CD1c-positive myeloid dendritic cell (primary cell): Measurements from ENCODE around the gene NOL12.
A peak's percentile ranks its signal among the peaks of the same experiment; 100 is the strongest.

ENCODE experiments used
- DNase-seq: peaks from one replicate; pipeline ENCODE4 v3.0.0-alpha.2; 2016; ENCODE audit errors: extremely low spot score

NOL12 gene

DNA sequence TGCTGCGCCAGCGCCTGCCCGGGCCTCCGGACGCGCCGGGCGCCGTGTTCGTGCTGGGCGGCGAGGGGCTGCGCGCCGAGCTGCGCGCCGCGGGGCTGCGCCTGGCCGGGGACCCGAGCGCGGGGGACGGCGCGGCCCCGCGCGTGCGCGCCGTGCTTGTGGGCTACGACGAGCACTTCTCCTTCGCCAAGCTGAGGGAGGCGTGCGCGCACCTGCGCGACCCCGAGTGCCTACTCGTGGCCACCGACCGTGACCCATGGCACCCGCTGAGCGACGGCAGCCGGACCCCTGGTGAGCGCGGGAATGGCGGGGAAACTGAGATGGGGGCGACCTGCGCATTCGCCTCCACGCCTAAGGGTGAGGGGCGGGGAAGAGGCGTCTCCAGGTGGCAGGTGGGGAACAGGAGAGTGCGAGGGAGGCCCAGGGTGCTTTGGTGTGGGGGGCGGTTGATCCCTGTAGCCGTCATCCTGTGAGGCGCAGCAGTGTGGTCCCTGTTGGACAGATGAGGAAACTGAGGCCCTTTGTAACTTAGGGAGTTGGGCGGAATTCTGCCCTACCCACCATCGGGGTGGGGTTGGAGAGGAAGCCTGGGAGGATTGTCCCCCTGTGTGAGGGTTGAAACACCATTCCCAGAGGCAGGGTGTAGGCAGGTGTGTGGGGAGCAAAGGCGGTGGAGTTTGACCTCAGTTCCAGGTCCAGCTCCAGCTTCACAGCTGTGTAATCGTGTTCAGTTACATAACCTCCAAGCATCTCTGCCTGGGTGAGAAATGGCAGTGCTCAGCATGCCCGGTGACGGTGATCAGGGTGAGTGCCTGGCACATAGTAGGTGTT is 26.9 kb upstream of the NOL12 start:
- DNase-seq: peak; percentile 45

DNA sequence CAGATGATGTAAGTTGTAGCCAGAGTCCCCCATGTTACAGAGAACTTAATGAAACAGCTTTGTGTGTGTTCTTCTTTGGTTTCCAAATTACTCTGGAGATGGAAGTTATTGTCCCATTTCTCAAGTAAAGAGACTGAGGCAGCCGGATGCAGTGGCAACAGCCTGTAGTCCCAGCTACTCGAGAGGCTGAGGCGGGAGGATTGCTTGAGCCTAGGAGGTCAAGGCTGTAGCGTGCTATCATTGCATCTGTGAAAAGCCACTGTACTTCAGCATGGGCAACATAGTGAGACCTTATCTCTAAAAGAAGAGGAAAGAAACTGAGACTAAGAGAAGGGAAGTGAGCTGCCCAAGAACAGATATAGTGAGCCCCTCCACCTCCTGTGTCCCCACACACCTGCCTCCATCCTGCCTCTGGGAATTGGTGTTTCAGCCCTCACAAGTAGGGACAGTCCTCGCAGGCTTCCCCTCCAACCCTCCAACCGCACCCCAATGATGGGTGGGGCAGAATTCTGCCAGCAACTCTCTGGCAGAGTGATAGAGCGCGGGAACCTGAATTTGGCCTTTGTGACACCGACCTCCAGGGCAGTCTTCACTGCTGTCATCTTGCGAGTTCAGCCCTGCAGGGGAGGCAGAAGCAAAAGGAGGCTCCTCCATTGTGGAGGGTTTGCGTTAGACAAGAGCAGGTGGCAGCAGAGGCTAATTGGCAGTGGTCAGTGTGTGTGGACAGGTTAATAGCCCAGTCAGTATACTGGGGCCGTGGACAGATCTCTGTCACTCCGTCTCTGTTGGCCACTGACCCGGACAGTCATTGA is 26.0 kb upstream of the NOL12 start:
- DNase-seq: no peak

DNA sequence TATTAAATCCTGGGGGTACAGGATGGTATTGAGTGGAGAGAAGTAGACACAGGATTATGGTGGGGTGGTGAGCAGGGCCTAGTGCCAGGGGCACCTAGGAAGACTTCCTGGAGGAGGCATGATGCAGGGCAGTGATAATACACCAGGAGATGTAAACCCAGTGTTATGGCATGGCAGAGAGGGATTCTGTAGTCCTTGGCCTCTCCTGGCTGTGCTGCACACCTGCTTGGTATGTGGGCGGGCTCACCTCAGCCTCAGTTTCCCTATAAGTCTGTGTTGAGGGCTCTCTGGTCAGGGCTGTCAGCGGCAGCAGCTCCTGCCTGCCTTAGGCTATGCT is 25.5 kb upstream of the NOL12 start:
- DNase-seq: no peak

DNA sequence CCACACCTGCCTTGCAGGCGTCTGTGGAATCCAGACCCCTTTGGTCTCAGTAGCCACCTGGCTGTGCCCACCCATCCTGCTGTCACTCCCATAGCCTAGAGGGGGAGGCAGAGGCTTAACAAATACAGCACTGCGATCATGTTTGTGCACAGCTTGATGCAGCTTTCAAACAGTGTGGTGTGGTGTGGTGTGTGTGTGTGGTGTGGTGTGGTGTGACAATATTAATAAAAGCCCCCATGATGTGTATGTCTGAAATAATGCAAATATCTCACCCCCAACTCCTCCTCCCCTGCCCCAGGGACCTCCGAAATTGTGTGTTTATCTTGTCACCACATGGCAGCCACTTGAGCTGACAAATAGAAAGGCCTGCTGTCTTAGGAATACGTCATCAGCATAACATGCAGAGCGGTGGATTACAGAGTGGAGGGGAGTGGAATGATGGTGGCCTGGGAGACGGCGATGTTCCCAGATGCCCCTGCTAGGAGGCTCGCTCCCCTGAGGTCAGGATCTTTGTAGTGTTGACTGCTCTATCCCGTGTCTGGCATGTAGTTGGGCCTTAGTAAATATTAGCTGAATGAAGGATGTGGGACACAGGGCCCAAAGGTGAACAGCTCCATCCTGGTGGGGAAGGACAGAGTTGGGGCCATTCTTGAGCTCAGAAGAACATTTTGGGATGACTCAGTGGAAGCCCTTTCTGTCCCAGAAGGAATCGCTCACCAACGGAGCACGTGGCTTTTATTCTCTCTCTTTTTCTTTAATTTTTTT is 24.8 kb upstream of the NOL12 start:
- DNase-seq: peak; percentile 12

DNA sequence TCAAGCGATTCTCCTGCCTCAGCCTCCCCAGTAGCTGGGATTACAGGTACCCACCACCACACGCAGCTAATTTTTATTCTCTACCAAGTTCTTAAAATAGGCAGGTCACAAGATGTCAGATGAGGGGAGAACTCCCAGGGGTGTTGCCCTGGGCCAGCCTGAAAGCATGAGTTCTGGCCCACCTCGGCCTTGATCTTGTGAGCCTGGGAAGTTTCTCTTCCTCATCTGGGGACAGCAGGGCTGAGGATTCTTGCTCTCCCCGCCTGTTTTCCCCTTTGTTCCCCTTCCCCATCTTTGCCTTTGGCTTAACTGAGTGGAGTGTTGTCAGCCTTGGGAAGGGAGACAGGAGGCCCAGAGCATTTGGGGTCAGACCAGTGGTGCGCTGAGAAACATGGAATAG is 24.1 kb upstream of the NOL12 start:
- DNase-seq: peak; percentile 70

DNA sequence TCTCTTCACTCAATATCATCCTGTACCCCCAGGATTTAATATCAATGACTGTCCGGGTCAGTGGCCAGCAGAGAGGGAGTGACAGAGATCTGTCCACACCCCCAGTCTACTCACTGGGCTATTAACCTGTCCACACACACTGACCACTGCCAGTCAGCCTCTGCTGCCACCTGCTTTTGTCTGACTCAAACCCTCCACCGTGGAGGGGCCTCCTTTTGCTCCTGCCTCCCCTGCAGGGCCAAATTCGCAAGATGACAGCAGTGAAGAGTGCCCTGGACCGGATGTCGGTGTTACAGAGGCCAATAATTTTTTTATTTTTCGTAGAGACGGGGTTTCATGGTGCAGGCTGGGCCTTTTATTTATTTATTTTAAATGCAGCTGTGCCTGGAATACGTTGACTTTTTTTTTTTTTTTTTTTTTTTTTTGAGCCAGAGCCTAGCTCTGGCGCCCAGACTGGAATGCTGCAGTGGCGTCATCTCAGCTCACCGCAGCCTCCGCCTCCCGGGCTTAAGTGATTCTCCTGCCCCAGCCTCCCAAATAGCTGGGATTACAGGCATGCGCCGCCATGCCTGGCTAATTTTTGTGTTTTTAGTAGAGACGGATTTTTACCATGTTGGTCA is 22.5 kb upstream of the NOL12 start:
- no peak for DNase-seq

DNA sequence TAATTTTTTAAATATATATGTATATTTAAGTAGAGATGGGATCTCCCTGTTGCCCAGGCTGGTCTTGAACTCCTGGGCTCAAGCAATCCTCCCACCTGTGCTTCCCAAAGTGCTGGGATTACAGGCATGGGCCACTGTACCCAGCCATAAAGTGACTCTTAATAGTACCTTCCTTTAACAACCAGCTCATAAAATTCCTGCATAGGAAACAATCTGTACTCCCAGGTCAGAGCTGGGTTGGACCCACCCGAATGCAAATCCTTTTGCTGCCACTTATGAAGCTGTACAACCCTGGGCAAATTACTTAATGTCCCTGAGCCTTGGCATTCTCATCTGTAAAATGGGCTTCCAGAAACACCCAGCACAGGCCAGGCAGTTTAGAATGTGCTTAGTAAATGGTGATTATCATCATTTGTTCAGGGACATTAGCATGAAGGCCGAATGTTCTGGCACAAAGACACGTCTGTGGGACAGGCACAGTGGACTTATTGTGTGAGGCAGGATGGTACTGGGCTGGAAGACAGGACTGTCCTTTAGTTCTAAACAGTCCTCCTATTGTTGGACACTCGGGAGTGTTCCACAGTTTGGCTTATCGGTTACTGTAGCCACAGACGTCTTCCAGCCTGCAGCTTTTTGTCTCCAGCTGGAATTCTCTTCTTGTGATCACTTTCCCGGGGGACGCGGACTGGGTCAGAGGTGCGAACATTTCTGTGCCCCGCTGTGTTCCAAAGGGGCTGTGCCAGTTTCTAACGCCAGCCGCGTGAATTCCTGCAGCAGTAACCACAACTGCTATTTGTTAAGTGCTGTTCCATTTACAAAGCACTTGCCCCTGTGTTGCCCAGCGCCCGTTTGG is 21.7 kb upstream of the NOL12 start:
- no peak for DNase-seq

DNA sequence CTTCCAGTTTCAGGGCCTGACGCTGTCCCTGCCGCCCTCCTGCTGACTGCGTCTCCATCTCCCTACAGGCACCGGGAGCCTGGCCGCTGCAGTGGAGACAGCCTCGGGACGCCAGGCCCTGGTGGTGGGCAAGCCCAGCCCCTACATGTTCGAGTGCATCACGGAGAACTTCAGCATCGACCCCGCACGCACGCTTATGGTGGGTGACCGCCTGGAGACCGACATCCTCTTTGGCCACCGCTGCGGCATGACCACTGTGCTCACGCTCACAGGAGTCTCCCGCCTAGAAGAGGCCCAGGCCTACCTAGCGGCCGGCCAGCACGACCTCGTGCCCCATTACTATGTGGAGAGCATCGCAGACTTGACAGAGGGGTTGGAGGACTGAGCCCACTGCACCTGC is 20.7 kb upstream of the NOL12 start:
- DNase-seq: no peak

DNA sequence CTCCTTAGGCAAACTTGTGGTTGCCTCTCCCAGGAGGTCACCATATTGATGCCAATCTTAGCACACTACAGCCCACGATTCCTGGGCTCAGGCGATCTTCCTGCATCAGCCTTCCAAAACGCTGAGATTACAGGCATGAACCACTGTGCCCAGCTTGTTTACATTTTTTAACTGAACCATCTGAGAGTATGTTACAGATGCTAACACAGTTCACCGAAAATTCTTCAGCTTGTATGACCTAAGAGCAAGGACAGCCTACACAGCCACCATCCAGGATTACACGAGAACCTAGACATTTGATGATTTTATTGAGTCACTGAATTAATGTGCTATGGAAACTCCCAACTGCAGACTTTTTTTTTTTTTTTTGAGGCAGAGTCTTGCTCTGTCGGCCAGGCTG is 16.6 kb upstream of the NOL12 start:
- no peak for DNase-seq

DNA sequence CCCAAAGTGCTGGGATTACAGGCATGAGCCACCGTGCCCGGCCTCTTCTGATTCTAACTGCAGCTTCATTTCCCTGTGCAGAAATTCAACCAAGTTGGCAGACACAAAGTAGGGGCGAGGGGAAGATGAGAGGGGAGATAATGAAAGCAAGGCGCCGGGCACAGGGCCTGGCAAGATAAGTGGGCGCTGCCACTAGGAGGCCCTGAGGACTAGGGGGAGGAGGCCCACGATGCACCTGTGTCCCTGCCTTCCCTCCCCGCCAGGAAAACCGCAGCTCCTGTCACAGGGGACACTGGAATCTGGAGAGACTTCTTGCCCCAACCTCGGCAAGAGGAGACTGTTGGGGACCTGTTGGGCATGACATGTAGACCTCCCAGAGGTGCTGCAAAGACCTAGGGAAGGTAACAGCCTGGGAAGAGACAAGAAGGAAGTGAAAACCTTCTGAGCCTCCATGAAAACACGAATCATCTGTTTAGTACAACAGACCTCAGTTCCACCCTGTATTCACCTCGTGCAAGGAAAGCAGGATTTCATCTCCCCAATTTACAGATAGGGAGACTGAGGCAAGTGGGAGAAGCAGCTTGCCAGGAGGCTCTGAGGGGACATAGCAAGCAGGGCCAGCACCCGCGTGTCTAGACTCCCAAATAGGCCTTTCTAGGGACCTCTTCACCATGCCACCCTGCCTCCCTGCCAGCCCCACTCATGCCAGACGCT is 13.8 kb upstream of the NOL12 start:
- DNase-seq: no peak

DNA sequence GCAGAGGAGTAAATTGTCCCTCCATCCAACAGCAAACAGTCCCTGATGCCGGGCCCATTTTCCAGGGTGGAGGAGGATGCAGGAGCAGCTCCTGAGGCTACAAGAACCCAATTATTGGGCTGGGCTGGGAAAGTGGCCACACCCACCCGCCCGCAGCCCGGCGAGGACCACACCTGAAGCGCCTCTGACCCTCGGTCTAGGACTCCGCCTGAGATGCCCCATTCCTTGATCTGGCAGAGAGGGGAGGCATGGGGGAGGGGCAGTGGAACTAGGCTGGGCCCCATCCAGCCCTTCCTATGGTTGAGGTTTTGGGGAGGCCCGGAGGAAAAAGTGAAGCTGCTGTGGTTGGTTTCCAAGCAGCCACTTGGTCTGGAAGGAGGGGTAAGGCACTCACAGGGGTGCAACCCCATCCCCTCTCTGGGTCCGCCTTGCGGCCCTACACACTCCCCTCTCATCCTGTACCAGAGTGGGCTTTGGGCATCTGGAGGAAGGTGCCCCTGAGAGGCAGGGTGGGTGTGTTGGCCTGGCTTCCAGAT is 13.2 kb upstream of the NOL12 start:
- no peak for DNase-seq

DNA sequence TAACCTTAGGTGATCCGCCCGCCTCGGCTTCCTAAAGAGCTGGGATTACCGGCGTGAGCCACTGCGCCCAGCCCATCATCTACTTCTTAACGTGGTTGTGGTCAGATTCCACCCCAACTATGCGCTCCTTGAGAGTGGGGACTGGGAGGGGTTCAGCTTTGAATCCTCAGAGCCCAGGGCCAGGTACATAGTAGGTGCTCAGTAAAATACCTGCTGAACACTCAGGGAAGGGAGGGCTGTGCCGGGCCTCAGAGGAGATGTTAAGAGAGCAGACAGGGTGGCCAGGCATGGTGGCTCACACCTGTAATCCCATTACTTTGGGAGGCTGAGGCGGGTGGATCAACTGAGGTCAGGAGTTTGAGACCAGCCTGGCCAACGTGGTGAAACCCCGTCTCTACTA is 11.9 kb upstream of the NOL12 start:
- DNase-seq: no peak

DNA sequence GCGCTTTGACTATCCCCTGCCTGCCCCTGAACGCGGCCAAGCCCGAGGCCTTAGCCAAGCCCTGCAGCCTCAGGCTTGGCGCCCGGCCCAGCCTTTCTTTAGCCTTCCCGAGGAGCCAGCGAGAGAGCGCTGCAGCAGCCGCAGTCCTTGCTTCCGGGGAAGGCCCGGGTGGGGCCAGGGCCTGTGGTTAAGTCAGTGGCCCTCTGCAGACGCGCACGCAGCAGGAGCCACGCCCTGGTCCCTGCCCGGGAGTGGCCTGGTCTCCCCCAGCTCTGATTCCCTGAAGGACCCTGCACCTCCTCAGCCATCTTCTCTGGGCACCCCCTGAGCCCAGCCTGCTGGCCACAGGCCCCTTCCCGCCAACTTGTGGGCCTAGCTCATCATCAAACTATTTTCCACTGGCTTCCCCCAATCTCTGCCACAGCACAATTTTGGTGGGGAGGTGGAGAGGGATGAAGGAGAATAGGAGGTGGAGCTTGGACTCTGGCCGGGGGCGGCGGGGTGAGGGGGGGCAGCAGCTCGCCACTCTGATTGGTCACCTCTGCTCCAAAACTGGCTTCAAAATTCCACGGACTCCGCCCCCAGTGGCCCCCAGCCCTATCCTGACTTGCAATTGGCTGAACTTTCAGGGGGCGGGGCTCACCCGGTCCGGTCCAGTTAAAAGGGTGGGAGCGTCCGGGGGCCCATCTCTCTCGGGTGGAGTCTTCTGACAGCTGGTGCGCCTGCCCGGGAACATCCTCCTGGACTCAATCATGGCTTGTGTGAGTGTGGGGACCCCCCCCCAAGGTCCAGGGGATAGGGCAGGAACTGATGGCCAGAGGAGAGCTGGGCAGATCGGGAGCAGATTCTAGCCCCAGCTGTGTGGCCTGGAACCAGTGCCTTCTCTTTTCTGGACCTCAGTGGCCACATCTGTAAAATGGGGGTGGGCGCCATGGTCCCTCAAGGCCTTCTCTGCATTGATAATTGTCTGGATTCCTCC is 10.9 kb upstream of the NOL12 start, which contains the start of gene LGALS1:
Gene LGALS1 (plus strand): TSS at position 686 of the 979 bp plus-strand sequence. CDS start 67 bp downstream, at position 753.
- peak; percentile 92 for DNase-seq

DNA sequence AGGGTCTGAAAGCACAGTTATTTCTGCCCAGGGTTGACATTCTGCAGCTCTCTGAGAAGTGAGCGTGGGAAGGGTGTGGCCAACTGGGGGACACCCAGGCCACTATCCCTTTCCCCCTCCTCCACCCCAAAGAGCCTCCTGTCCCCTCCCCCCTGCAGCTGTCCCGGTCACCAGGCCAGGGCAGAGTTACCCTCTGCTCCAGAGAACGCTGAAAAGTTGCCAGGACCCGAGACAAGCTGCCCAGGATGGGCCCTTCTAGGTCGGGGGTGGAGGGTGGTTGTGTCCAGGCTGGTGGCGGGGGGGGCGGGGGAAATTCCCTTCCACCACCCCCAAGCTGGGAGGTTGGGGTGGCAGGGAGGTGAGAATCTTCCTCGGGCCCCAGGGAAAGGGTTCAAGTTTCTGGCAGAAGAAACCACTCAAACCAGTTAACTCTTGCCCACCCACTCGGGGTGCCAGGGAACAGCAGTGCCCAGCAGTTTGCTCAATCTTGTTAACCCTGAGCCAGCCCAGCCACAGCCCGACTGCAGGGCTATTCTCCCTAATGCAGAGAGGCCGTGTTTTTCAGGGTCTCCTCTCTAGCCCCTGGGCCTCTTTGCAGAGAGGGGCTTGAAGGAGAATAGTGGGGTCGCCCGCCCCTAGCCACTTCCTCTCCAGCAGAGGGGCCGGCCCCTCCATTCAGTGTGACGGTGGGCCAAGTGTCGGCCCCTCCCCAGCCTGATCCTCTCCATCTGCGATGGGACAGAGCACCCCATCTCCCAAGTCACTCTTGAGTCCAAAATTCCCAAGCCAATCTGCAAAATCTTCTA is 10.0 kb upstream of the NOL12 start:
- DNase-seq: peak; percentile 36

DNA sequence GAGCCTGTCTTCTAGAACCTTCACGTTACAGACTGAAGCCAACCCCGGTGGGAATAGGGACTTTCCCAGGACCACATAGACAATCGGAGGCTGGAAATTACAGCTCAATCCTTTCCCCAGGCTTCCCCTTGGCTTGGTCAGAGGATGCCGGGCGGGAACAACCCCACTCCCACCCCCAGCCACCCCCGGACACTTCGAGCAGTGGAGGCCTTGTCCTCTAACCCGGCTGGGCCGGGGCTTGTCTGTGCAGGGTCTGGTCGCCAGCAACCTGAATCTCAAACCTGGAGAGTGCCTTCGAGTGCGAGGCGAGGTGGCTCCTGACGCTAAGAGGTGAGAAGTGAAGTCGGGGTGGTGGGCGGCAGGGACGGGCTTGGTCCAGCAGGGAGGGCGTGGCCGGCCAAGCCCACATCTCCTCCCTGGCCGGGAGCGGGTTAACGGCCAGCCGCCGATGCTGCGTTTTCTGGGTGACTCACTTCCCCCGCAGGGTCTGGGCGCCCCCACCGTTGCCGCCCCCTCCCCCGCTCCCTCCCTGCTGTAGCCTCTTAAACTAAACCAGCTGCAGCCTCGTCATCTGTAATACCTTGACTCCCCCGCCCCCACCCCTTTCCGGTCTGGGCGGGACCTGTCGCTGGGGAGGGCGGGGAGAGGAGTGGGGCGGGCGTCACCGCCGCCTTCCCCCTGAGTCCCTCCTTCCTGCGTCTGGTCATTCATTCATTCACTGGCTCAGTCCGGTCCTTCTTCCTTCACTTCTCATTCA is 9.2 kb upstream of the NOL12 start:
- peak; percentile 93 for DNase-seq

DNA sequence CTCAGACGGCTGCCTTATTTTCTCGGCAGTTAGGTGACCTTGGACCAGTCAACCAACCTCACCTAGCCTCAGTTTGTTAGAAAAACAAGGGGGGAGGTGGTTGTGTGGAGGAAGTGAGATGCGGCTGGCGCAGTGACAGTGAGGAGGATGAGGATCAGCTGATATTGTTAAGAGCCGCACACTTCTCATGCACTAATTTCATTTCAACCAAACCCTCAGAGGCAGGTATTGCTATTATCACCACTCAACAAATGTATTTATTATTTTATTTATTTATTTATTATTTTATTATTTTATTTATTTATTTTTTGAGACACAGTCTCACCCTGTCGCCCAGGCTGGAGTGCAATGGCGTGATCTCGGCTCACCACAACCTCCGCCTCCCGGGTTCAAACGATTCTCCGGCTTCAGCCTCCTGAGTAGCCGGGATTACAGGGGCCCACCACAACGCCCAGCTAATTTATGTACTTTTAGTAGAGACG is 8.6 kb upstream of the NOL12 start:
- DNase-seq: no peak

DNA sequence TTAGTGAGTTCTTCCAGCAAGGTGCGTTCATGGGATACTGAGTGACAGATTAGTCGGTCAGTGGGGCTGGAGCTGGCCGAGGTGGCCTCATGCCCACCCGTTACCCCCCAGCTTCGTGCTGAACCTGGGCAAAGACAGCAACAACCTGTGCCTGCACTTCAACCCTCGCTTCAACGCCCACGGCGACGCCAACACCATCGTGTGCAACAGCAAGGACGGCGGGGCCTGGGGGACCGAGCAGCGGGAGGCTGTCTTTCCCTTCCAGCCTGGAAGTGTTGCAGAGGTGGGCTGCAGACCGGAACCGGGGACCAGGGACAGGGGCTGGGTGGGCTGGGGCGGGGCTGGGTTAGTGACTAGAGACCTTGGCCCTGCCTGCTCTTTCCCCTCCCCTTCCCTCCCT is 7.8 kb upstream of the NOL12 start:
- no peak for DNase-seq
